Stimulated activated memory B cell treated with anti-CD40 and anti-IgM and Interleukin-4, amounts not matched to agents 10 μg/mL and 1 μg/mL and 100 μg/mL, for 72 hours (primary cell): ENCODE measurements around the gene PLD6.
A peak's percentile ranks its signal among the peaks of the same experiment; 100 is the strongest.
"Not testable (repeated sequence)": the region's sequence is repeated elsewhere in the genome, so short reads cannot be mapped to it uniquely, and the experiment has no call there.

ENCODE experiments used
- ATAC-seq: fragments of 150-1000 bp; cut with Tn5 transposase; 2 replicates; pipeline ENCODE4 v1.10.0; 2021
- H3K27ac Mint-ChIP-seq: one replicate; pipeline ENCODE4 v1.8.0; 2022; ENCODE audit warnings: mild to moderate bottlenecking, mixed read lengths
- H3K27me3 Mint-ChIP-seq: one replicate; pipeline ENCODE4 v1.8.0; 2022; ENCODE audit warnings: mixed read lengths
- H3K36me3 Mint-ChIP-seq: one replicate; pipeline ENCODE4 v1.8.0; 2022; ENCODE audit warnings: mixed read lengths
- H3K4me1 Mint-ChIP-seq: one replicate; pipeline ENCODE4 v1.8.0; 2022; ENCODE audit warnings: mixed read lengths
- H3K4me3 Mint-ChIP-seq: one replicate; pipeline ENCODE4 v1.8.0; 2022; ENCODE audit warnings: mild to moderate bottlenecking, moderate library complexity, mixed read lengths
- H3K9me3 Mint-ChIP-seq: one replicate; pipeline ENCODE4 v1.8.0; 2022; ENCODE audit warnings: mixed read lengths

Gene PLD6, protein sequence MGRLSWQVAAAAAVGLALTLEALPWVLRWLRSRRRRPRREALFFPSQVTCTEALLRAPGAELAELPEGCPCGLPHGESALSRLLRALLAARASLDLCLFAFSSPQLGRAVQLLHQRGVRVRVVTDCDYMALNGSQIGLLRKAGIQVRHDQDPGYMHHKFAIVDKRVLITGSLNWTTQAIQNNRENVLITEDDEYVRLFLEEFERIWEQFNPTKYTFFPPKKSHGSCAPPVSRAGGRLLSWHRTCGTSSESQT

DNA sequence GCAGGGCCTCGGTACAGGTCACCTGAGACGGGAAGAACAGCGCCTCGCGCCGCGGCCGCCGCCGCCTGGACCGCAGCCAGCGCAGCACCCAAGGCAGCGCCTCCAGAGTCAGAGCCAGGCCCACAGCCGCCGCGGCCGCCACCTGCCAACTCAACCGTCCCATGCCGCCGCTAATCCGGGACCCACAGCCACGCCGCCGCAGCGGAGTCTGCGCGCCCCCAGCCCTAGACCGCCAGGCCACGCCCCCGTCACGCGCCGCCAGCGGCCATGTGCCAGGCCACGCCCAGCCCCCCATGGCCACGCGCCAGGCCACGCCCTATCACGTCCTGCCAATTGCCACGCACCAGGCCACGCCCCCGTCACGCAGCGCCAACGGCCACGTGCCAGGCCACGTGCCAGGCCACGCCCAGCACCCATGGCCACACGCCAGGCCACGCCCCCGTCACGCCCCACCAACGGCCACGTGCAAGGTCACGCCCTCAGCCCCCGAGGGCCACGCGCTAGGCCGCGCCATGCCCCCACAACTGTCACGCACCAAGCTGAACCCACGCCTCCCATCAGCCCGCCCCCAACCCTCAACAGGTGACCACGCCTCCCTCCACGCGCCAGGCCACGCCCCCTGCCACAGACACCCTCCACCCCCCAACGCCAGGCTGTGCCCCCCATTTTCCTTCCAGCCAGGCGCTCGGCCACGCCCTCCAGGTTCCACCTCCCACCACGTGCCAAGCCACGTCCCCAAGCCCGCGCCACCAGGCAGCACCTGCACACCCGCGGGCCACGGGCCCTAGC lies at the start of gene PLD6:
Gene PLD6 (minus strand): TSS at position 210 of the 789 bp plus-strand sequence. CDS start 47 bp downstream, at position 163.
- Mint-ChIP-seq H3K9me3 (peaks cover 4% of the 10 kb centered on the region), H3K36me3 (peaks cover 25% of the 10 kb centered on the region), H3K4me3 (peak within 1 kb of the TSS; percentile 83), H3K27me3 (no peaks in the 10 kb centered on the region), H3K27ac (peak within 1 kb of the TSS; percentile 82), H3K4me1 (peaks cover 31% of the 10 kb centered on the region)
- peak; percentile 89 for ATAC-seq

DNA sequence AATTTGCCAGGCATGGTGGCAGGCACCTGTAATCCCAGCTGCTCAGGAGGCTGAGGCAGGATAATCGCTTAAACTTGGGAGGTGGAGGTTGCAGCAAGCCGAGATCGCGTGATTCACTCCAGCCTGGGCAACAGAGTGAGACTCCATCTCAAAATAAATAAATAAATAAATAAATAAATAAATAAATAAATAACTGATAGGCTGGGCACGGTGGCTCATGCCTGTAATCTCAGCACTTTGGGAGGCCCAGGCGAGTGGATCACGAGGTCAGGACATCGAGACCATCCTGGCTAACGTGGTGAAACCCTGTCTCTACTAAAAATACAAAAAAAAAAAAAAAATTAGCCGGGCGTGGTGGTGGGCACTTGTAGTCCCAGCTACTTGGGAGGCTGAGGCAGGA lies 49.6 kb upstream of the PLD6 start:
- peaks cover 63% of the 10 kb centered on the region for H3K36me3 Mint-ChIP-seq
- not testable (repeated sequence) for H3K4me1 Mint-ChIP-seq, H3K27ac Mint-ChIP-seq, H3K4me3 Mint-ChIP-seq, H3K27me3 Mint-ChIP-seq, ATAC-seq, H3K9me3 Mint-ChIP-seq

DNA sequence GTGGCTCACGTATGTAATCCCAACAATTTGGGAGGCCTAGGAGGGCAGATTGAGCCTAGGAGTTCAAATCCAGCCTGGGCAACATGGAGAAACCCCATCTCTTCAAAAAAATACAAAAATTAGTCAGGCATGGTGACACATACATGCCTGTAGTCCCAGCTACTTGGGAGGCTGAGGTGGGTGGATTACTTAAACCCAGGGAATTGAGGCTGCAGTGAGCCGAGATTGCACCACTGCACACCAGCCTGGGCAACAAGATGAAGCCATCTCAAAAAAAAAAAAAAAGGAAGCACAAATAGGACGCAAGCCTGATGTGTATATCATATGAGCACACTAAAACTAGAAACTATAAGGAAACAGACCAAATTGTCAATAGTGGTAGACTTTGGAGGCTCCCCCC lies 47.9 kb upstream of the PLD6 start:
- H3K4me3 Mint-ChIP-seq: no peak overlapping the region
- no peak overlapping the region for H3K27ac Mint-ChIP-seq
- peaks cover 52% of the 10 kb centered on the region for H3K36me3 Mint-ChIP-seq
- no peaks in the 10 kb centered on the region for H3K9me3 Mint-ChIP-seq
- H3K4me1 Mint-ChIP-seq: no peaks in the 10 kb centered on the region
- no peaks in the 10 kb centered on the region for H3K27me3 Mint-ChIP-seq
- ATAC-seq: no peak

DNA sequence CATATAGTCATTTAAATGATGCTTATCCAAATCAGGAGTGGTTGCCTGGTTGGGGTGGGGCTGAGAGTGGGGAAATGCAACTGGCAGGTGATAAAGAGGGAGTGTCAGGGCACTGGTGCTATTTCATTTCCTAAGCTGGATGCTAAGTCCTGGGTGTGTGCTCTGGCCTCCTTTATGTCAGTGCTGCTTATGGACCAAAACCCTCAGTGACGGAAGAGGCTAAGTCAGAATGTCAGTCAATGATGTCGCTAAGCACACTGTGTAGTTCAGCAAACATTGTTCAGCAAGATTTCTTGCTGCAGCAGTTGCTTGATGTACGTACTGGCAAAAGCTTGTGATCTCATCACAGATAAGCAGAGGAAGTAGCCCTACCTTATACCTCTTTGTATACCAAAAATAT lies 47.3 kb upstream of the PLD6 start:
- no peaks in the 10 kb centered on the region for H3K9me3 Mint-ChIP-seq
- H3K4me1 Mint-ChIP-seq: no peaks in the 10 kb centered on the region
- H3K27me3 Mint-ChIP-seq: no peaks in the 10 kb centered on the region
- no peak for ATAC-seq
- no peak overlapping the region for H3K4me3 Mint-ChIP-seq
- H3K36me3 Mint-ChIP-seq: peaks cover 46% of the 10 kb centered on the region
- H3K27ac Mint-ChIP-seq: no peak overlapping the region

DNA sequence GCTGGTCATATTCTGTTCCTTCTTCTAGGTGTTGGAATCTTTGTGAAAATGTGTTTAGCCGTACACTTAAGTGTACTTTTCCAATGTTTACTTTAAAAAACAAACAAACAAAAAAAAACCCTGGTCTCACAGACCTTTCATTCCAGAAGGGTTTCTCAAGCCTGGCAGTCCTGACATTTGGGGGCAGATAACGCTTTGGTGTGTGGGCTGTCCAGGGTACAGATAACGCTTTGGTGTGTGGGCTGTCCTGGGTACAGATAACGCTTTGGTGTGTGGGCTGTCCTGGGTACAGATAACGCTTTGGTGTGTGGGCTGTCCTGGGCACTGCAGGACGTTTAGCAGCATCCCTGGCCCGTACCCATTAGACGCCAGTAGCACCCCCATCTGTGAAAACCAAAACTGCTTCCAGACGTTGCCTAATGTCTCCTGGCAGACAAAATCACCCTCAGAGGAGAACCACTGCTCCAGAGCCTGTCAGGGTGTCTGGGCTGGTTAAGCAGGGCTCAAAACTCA lies 46.1 kb upstream of the PLD6 start:
- ATAC-seq: no peak
- H3K4me1 Mint-ChIP-seq: no peaks in the 10 kb centered on the region
- no peaks in the 10 kb centered on the region for H3K27me3 Mint-ChIP-seq
- no peaks in the 10 kb centered on the region for H3K9me3 Mint-ChIP-seq
- peaks cover 39% of the 10 kb centered on the region for H3K36me3 Mint-ChIP-seq
- no peak overlapping the region for H3K27ac Mint-ChIP-seq
- H3K4me3 Mint-ChIP-seq: no peak overlapping the region

DNA sequence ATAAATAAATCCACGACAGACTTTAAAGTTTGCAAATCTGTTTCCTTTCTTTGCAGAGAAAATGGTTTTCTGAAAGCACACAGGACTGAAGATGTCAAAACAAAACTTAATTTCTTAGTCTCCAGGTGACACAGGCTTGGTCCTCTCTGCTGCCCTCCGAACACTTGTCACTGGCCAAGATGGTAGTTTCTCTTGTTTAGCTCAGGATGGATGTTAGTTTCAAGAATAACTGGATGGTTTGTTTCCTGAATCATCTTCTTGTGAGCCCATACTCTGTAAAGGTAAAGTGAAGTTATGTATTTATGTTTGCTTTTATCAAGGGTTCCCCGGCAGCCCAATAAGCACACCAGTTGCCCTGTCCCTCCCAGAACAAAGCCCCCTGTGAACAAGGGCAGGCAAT lies 40.7 kb upstream of the PLD6 start:
- no peaks in the 10 kb centered on the region for H3K4me1 Mint-ChIP-seq
- H3K4me3 Mint-ChIP-seq: no peak overlapping the region
- peaks cover 14% of the 10 kb centered on the region for H3K36me3 Mint-ChIP-seq
- no peak overlapping the region for H3K27ac Mint-ChIP-seq
- H3K27me3 Mint-ChIP-seq: no peaks in the 10 kb centered on the region
- no peaks in the 10 kb centered on the region for H3K9me3 Mint-ChIP-seq
- ATAC-seq: no peak

DNA sequence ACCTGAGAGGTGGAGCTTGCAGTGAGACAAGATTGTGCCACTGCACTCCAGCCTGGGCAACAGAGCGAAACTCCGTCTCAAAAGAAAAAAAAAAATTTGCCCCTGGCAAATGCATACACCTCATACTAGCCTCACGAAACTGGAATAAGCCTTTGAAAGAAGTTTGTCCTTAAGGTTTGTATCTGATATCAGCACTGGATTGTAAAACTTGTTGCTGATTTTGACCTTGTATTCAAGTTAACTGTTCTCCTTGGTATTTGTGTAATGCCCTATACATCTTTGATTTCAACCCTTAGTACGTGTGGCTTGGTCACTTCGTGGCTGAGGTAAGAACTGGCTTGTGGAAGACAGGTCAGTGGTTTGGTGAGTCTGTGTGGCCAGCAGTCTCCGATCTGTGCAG lies 37.0 kb upstream of the PLD6 start:
- peaks cover 14% of the 10 kb centered on the region for H3K36me3 Mint-ChIP-seq
- H3K27me3 Mint-ChIP-seq: no peaks in the 10 kb centered on the region
- no peak overlapping the region for H3K27ac Mint-ChIP-seq
- no peaks in the 10 kb centered on the region for H3K9me3 Mint-ChIP-seq
- H3K4me3 Mint-ChIP-seq: no peak overlapping the region
- ATAC-seq: no peak
- H3K4me1 Mint-ChIP-seq: peaks cover 3% of the 10 kb centered on the region

DNA sequence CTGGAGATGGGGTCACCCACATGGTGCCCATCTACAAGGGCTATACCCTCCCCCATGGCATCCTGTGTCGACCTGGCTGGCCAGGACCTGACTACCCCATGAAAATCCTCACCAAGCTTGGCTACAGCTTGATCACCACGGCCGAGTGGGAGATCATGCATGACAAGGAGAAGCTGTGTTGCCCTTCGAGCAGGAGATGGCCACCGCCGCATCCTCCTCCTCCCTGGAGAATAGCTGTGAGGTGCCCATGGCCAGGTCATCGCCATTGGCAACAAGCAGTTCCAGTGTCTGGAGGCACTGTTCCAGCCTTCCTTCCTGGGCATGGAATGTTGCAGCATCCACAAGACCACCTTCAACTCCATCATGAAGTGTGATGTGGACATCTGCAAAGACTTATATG lies 36.1 kb upstream of the PLD6 start:
- ATAC-seq: no peak
- Mint-ChIP-seq H3K9me3 (no peaks in the 10 kb centered on the region), H3K27me3 (no peaks in the 10 kb centered on the region), H3K4me1 (peaks cover 5% of the 10 kb centered on the region), H3K4me3 (no peak overlapping the region), H3K36me3 (peaks cover 10% of the 10 kb centered on the region), H3K27ac (no peak overlapping the region)

DNA sequence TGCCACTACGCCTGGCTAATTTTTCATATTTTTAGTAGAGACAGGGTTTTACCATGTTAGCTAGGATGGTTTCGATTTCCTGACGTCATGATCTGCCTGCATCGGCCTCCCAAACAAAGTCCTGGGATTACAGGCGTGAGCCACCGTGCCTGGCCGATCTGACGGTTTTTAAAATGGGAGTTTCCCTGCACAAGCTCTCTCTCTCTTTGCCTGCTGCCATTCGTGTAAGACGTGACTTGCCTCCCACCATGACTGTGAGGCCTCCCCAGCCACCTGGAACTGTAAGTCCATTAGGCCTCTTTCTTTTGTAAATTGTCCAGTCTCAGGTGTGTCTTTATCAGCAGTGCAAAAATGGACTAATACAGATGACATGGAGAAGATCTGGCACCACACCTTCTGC lies 35.5 kb upstream of the PLD6 start:
- Mint-ChIP-seq H3K4me1 (peaks cover 5% of the 10 kb centered on the region), H3K4me3 (no peak overlapping the region), H3K27me3 (no peaks in the 10 kb centered on the region), H3K36me3 (peaks cover 4% of the 10 kb centered on the region), H3K27ac (no peak overlapping the region), H3K9me3 (no peaks in the 10 kb centered on the region)
- ATAC-seq: no peak

DNA sequence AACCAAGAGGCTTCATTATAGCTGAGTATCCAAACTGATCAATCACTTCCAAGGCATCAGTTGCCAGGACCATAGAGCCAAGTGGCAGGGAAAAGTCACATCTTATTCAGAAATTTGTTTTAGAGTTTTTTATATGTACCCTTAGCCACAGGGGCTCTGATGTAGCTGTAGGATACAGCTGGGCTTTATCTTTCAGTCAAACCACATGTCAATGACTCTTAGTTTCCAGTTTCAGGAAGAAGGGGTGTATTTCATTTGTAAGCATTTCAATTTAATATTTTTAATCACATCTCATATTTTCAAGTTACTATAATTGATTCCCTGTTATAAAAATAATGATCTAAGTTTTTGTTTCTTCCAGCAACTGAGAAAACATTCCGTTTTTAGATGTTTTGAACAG lies 33.7 kb upstream of the PLD6 start:
- Mint-ChIP-seq H3K27me3 (no peaks in the 10 kb centered on the region), H3K4me1 (peaks cover 21% of the 10 kb centered on the region), H3K9me3 (no peaks in the 10 kb centered on the region), H3K27ac (no peak overlapping the region), H3K4me3 (no peak overlapping the region), H3K36me3 (no peaks in the 10 kb centered on the region)
- no peak for ATAC-seq

DNA sequence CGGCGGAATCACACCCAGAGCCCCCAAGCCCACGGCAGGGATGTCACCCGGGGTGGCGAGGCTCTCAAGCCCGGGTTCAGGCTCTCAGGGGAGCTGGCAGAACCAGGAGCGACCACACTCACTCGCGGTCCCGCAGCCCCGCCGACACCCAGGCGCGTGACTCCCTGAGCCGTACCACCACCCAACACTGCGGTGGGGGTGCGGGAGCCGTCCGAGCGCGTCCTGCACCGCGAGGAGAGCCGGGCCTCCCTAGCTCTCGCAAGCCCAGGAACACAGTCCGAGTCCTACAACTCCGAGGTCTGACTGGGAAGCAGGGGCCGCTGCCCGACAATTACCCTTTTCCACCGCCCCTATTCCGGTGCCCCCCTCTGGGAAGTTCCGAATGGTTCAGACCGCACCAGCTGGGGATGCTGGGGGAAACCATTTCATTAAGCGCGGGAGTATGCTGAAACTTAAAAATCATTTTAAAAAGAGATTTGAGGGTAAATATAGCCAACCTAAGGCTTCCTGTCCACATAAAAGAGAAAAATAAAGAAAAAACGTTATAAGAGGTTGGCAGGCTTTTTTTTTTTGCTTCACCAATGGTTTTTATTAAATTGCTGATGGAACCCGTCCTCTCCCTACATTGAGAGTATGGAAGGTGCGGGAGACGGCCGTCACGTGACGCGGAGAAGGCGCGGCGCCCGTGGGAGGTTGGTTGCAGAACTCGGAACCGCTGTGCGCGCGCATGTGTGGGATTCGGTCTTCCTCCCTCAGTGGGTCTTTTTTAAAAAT lies 31.1 kb upstream of the PLD6 start, which contains the start of gene FLCN:
Gene FLCN (minus strand): TSS at position 143 of the 774 bp plus-strand sequence. CDS start 9,031 bp downstream, outside the sequence.
- H3K27ac Mint-ChIP-seq: peak within 1 kb of the TSS; percentile 100
- no peaks in the 10 kb centered on the region for H3K9me3 Mint-ChIP-seq
- H3K4me1 Mint-ChIP-seq: peaks cover 25% of the 10 kb centered on the region
- no peaks in the 10 kb centered on the region for H3K27me3 Mint-ChIP-seq
- H3K4me3 Mint-ChIP-seq: peak within 1 kb of the TSS; percentile 91
- peak; percentile 95 for ATAC-seq
- H3K36me3 Mint-ChIP-seq: peaks cover 5% of the 10 kb centered on the region

DNA sequence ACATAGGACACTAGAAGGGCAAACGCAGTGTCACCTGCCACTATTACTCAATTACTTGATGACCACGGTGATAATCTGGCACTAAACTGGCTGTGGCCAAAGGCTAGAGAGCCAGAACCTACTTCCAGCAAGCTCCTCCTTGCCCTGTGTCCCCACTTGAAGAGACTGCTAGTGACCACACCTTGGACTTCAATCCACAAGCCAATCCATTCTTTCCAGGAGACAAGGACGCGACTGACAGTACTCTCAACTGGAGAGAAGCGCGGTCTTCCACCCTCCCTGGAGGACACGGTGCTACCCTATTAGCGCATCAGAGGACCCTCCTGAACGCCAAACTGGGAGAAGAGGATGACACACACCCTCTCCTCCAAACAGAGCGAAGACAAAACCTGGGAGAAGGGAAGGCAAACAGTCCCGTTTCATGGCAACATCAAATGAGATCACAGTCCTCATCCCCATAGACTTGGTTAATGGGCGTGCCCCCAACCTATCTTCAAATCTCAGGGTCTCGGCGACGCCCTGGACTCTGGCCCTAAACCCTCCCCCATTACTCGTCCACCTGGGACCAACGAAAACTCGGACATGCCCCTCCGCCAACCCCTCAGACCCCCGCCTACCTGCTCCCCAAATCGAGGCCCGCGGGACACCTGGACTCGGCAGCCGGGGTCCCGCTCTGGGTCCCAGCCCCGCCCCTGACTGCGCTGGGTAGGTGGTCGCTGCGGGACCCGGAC lies 30.3 kb upstream of the PLD6 start:
- peaks cover 13% of the 10 kb centered on the region for H3K36me3 Mint-ChIP-seq
- peak; percentile 4 for ATAC-seq
- H3K9me3 Mint-ChIP-seq: no peaks in the 10 kb centered on the region
- peak overlapping the region; percentile 91 for H3K4me3 Mint-ChIP-seq
- no peaks in the 10 kb centered on the region for H3K27me3 Mint-ChIP-seq
- peaks cover 25% of the 10 kb centered on the region for H3K4me1 Mint-ChIP-seq
- H3K27ac Mint-ChIP-seq: peak overlapping the region; percentile 100

DNA sequence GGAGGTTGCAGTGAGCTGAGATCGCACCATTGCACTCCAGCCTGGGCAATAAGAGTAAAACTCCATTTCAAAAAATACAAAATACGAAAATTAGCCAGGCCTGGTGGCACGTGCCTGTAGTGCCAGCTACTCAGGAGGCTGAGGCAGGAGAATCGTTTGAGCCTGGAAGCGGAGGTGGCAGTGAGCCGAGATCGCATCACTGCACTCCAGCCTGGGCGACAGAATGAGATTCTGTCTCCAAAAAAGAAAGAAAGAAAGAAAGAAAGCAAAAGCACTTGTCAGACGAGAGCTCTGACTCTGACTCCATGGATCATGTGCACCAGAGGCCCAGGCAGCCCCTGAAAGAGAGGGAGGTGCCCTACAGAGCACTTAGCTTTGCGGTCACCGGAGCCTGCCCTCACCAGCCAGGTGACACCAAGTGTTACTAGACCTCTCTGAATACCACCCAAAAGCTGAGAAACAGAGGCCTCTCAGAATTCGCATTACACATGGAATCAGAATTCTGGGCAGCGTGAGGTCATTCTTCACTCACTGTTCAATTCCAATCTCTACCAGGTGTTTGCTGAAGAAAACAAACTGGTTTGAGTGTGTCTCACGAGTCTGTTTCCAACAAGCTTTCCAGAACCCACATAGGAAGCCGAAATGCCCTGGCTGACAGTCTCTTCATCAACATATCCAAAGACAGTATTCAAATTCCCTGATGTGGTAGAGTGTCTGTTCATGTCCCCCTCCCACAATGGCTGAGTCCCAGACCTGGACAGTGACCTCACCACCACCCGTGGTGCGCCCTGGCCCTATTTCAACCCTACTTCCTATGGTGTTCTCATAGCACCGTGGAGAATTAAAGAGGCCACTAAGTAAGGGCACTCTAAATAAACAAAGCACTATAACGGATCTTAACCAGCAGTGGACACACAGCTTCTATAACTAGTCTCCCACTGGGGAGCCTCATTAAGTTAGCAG lies 29.4 kb upstream of the PLD6 start:
- Mint-ChIP-seq H3K27me3 (no peaks in the 10 kb centered on the region), H3K36me3 (peaks cover 17% of the 10 kb centered on the region), H3K4me3 (peak overlapping the region; percentile 91), H3K4me1 (peaks cover 25% of the 10 kb centered on the region), H3K9me3 (no peaks in the 10 kb centered on the region), H3K27ac (peak overlapping the region; percentile 100)
- ATAC-seq: no peak

DNA sequence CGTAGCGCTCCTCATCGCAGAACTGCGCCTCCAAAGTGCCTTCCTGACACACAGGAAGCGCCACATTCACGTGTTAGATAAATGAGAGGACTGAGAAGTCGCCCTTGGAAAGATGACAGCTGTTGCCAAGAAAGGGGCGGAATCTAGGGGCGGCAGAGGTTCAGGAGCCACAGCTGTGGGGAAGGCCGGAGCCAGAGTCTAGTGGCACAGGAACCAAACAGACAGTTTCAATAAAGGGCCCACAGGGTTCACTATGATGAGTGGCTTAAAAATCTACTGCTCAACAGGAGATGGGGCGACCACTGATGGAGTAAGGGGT lies 26.1 kb upstream of the PLD6 start:
- Mint-ChIP-seq H3K27me3 (no peaks in the 10 kb centered on the region), H3K9me3 (no peaks in the 10 kb centered on the region), H3K27ac (no peak overlapping the region), H3K4me3 (no peak overlapping the region), H3K4me1 (peaks cover 20% of the 10 kb centered on the region), H3K36me3 (peaks cover 44% of the 10 kb centered on the region)
- no peak for ATAC-seq
